ENCODE results near the gene PGM1. TPM values are rescaled to one million over a fixed set of nuclear protein-coding genes. Genes with fewer than 3 reads are reported as not detected.

PGM1 gene
- total RNA-seq, 1 experiment from 2014 or later: 124 TPM

GRCh38 chr1:63595435-63595834, 2.2 kb downstream of the PGM1 start:
- no peak for DNase-seq
- no peak overlapping the region for H2AFZ ChIP-seq (ENCODE audit: low read length)
- peak overlapping the region; percentile 89; the same call in 1 of the 2 replicates for H3K4me2 ChIP-seq (ENCODE audit: low read length)
- ChIA-PET POLR2A (ENCODE audit: unreplicated experiment) (no interaction called here), CTCF (no interaction called here)
- H3K9me2 ChIP-seq (replicated peaks; ENCODE audit: low read length): no peaks in the 10 kb centered on the region
- peaks cover 16% of the 10 kb centered on the region; the same call in 1 of the 2 replicates for H4K20me1 ChIP-seq (ENCODE audit: low read length)
- TF ChIP-seq EZH2 (IDR thresholded peaks at IDR 0.05; ENCODE audit: low read length, unreplicated experiment) (no peak), EZH2phosphoT487 (IDR thresholded peaks at IDR 0.05; ENCODE audit: borderline replicate concordance, low read length) (no peak), CTCF (conservative IDR thresholded peaks at IDR 0.05; ENCODE audit: low read depth, low read length) (no peak)
- H3F3A ChIP-seq (ENCODE audit: low read length, unreplicated experiment): no peaks in the 10 kb centered on the region
- no TSS peak for BruUV-seq (replicated peaks)
- peaks cover 80% of the 10 kb centered on the region for H3K79me2 ChIP-seq (ENCODE audit: low read length)
- intact Hi-C loops (cut with micrococcal nuclease): no loop called here
- peak overlapping the region; percentile 97; the same call in 1 of the 2 replicates for H3K4me3 ChIP-seq (ENCODE audit: low read length)
- no peaks in the 10 kb centered on the region for H3K27me3 ChIP-seq (ENCODE audit: low read length)
- H3K27ac ChIP-seq (ENCODE audit: low read length): no peak overlapping the region
- H3K4me1 ChIP-seq (ENCODE audit: insufficient read depth, low read length): peaks cover 33% of the 10 kb centered on the region
- no peaks in the 10 kb centered on the region for H3K9me3 ChIP-seq (ENCODE audit: low read length)
- no peak overlapping the region for H3K9ac ChIP-seq (ENCODE audit: low read length)
- no peak for ATAC-seq
- no peaks in the 10 kb centered on the region for H3K36me3 ChIP-seq (ENCODE audit: low read depth, low read length)

- intact Hi-C loops (cut with micrococcal nuclease): no loop called here
- Histone ChIP-seq H3F3A (ENCODE audit: low read length, unreplicated experiment) (no peaks in the 10 kb centered on the region), H3K36me3 (ENCODE audit: low read depth, low read length) (no peaks in the 10 kb centered on the region), H3K27ac (ENCODE audit: low read length) (no peak overlapping the region), H3K4me1 (ENCODE audit: insufficient read depth, low read length) (peaks cover 24% of the 10 kb centered on the region), H3K9me3 (ENCODE audit: low read length) (no peaks in the 10 kb centered on the region), H3K79me2 (ENCODE audit: low read length) (peaks cover 87% of the 10 kb centered on the region), H3K27me3 (ENCODE audit: low read length) (no peaks in the 10 kb centered on the region), H4K20me1 (ENCODE audit: low read length) (peaks cover 18% of the 10 kb centered on the region; the same call in 1 of the 2 replicates), H3K4me2 (ENCODE audit: low read length) (no peak overlapping the region; the same call in 1 of the 2 replicates), H3K4me3 (ENCODE audit: low read length) (no peak overlapping the region), H3K9ac (ENCODE audit: low read length) (no peak overlapping the region), H3K9me2 (replicated peaks; ENCODE audit: low read length) (no peaks in the 10 kb centered on the region), H2AFZ (ENCODE audit: low read length) (no peak overlapping the region)
- no peak for DNase-seq
- ChIA-PET CTCF (no interaction called here), POLR2A (ENCODE audit: unreplicated experiment) (no interaction called here)
- ATAC-seq: no peak
- TF ChIP-seq CTCF (conservative IDR thresholded peaks at IDR 0.05; ENCODE audit: low read depth, low read length): no peak
- TF ChIP-seq EZH2phosphoT487 (IDR thresholded peaks at IDR 0.05; ENCODE audit: borderline replicate concordance, low read length): no peak
- BruUV-seq (replicated peaks): no TSS peak
Measured at GRCh38 chr1:63599799-63600198, 6.6 kb downstream of the PGM1 start.

GRCh38 chr1:63600248-63600647, 7.0 kb downstream of the PGM1 start:
- Histone ChIP-seq H3K9me3 (ENCODE audit: low read length) (no peaks in the 10 kb centered on the region), H3K9ac (ENCODE audit: low read length) (no peak overlapping the region), H3K4me2 (ENCODE audit: low read length) (0 out of 2 replicates have a peak overlapping the region, but pooled peaks have one; percentile 16), H3K79me2 (ENCODE audit: low read length) (peaks cover 82% of the 10 kb centered on the region), H3K27me3 (ENCODE audit: low read length) (no peaks in the 10 kb centered on the region), H3K36me3 (ENCODE audit: low read depth, low read length) (no peaks in the 10 kb centered on the region), H3K4me3 (ENCODE audit: low read length) (no peak overlapping the region), H4K20me1 (ENCODE audit: low read length) (peaks cover 18% of the 10 kb centered on the region; the same call in 1 of the 2 replicates), H3K4me1 (ENCODE audit: insufficient read depth, low read length) (peaks cover 19% of the 10 kb centered on the region), H3F3A (ENCODE audit: low read length, unreplicated experiment) (no peaks in the 10 kb centered on the region), H3K9me2 (replicated peaks; ENCODE audit: low read length) (no peaks in the 10 kb centered on the region), H3K27ac (ENCODE audit: low read length) (no peak overlapping the region), H2AFZ (ENCODE audit: low read length) (no peak overlapping the region)
- intact Hi-C loops (cut with micrococcal nuclease): no loop called here
- DNase-seq (peak; percentile 31), ATAC-seq (peak; percentile 54)
- ChIA-PET CTCF (no interaction called here), POLR2A (ENCODE audit: unreplicated experiment) (no interaction called here)
- TF ChIP-seq CTCF (conservative IDR thresholded peaks at IDR 0.05; ENCODE audit: low read depth, low read length) (no peak), EZH2phosphoT487 (IDR thresholded peaks at IDR 0.05; ENCODE audit: borderline replicate concordance, low read length) (no peak), EZH2 (IDR thresholded peaks at IDR 0.05; ENCODE audit: low read length, unreplicated experiment) (no peak)
- BruUV-seq (replicated peaks): no TSS peak

Data from PC-3 (cell line).